ENCODE data around the gene MYADML2.

The MYADML2 gene

GRCh38 chr17:81977211-81977808, 30.3 kb upstream of the MYADML2 start, which contains the start of gene ASPSCR1:
Gene ASPSCR1, plus strand, starts transcription at chr17:81977629. Its CDS starts 18 bp downstream, at chr17:81977647.
- Histone ChIP-seq H3K36me3 (ENCODE audit: control insufficient read depth, insufficient read depth, low read length) (peaks cover 17% of the 10 kb centered on the region), H3K27ac (ENCODE audit: low read depth, low read length, severe bottlenecking) (peak within 1 kb of the TSS; percentile 96), H3K9me3 (ENCODE audit: control insufficient read depth, low read length) (no peaks in the 10 kb centered on the region), H3K4me3 (ENCODE audit: extremely low read depth, insufficient read depth, low read length, poor library complexity, severe bottlenecking) (peak within 1 kb of the TSS; percentile 68), H3K4me1 (ENCODE audit: control insufficient read depth, insufficient read depth, low read length, poor library complexity, severe bottlenecking) (peaks cover 7% of the 10 kb centered on the region)
- whole genome bisulfite sequencing, 2 experiments (ENCODE audit: insufficient coverage in 2 of 2) = 0 to 1% methylated on average over 61 to 70 of the region's 76 CpGs

GRCh38 chr17:81976332-81977210, 29.5 kb upstream of the MYADML2 start:
- WGBS, 2 experiments (ENCODE audit: insufficient coverage in 2 of 2) = 31 to 42% methylated on average over 24 to 27 of the region's 30 CpGs
- Histone ChIP-seq H3K4me1 (ENCODE audit: control insufficient read depth, insufficient read depth, low read length, poor library complexity, severe bottlenecking) (peaks cover 7% of the 10 kb centered on the region), H3K27ac (ENCODE audit: low read depth, low read length, severe bottlenecking) (no peak overlapping the region), H3K4me3 (ENCODE audit: extremely low read depth, insufficient read depth, low read length, poor library complexity, severe bottlenecking) (peak overlapping the region; percentile 68), H3K36me3 (ENCODE audit: control insufficient read depth, insufficient read depth, low read length) (peaks cover 17% of the 10 kb centered on the region), H3K9me3 (ENCODE audit: control insufficient read depth, low read length) (no peaks in the 10 kb centered on the region)

- Histone ChIP-seq H3K4me3 (ENCODE audit: extremely low read depth, insufficient read depth, low read length, poor library complexity, severe bottlenecking) (no peak overlapping the region), H3K36me3 (ENCODE audit: control insufficient read depth, insufficient read depth, low read length) (no peaks in the 10 kb centered on the region), H3K27ac (ENCODE audit: low read depth, low read length, severe bottlenecking) (no peak overlapping the region), H3K9me3 (ENCODE audit: control insufficient read depth, low read length) (no peaks in the 10 kb centered on the region), H3K4me1 (ENCODE audit: control insufficient read depth, insufficient read depth, low read length, poor library complexity, severe bottlenecking) (peaks cover 3% of the 10 kb centered on the region)
Observed at GRCh38 chr17:81973432-81973831, 26.4 kb upstream of the MYADML2 start.

GRCh38 chr17:81968850-81969812, 22.1 kb upstream of the MYADML2 start:
- H3K9me3 ChIP-seq (ENCODE audit: control insufficient read depth, low read length) = no peaks in the 10 kb centered on the region
- no peaks in the 10 kb centered on the region for H3K36me3 ChIP-seq (ENCODE audit: control insufficient read depth, insufficient read depth, low read length)
- H3K27ac ChIP-seq (ENCODE audit: low read depth, low read length, severe bottlenecking) = no peak overlapping the region
- H3K4me3 ChIP-seq (ENCODE audit: extremely low read depth, insufficient read depth, low read length, poor library complexity, severe bottlenecking) = no peak overlapping the region
- peaks cover 16% of the 10 kb centered on the region for H3K4me1 ChIP-seq (ENCODE audit: control insufficient read depth, insufficient read depth, low read length, poor library complexity, severe bottlenecking)
- WGBS, 2 experiments (ENCODE audit: insufficient coverage in 2 of 2) = 93 to 94% methylated on average over 9 to 11 of the region's 12 CpGs

- H3K4me3 ChIP-seq (ENCODE audit: extremely low read depth, insufficient read depth, low read length, poor library complexity, severe bottlenecking) = no peak overlapping the region
- H3K9me3 ChIP-seq (ENCODE audit: control insufficient read depth, low read length) = no peaks in the 10 kb centered on the region
- 84 to 85% methylated on average over 4 to 5 of the region's 7 CpGs for WGBS, 2 experiments (ENCODE audit: insufficient coverage in 2 of 2)
- H3K4me1 ChIP-seq (ENCODE audit: control insufficient read depth, insufficient read depth, low read length, poor library complexity, severe bottlenecking) = peaks cover 16% of the 10 kb centered on the region
- no peak overlapping the region for H3K27ac ChIP-seq (ENCODE audit: low read depth, low read length, severe bottlenecking)
- H3K36me3 ChIP-seq (ENCODE audit: control insufficient read depth, insufficient read depth, low read length) = no peaks in the 10 kb centered on the region
Observed at GRCh38 chr17:81968396-81968745, 21.3 kb upstream of the MYADML2 start.

- no peak overlapping the region for H3K27ac ChIP-seq (ENCODE audit: low read depth, low read length, severe bottlenecking)
- peaks cover 17% of the 10 kb centered on the region for H3K4me1 ChIP-seq (ENCODE audit: control insufficient read depth, insufficient read depth, low read length, poor library complexity, severe bottlenecking)
- H3K9me3 ChIP-seq (ENCODE audit: control insufficient read depth, low read length) = no peaks in the 10 kb centered on the region
- 23 to 31% methylated on average over 29 to 33 of the region's 36 CpGs for WGBS, 2 experiments (ENCODE audit: insufficient coverage in 2 of 2)
- no peaks in the 10 kb centered on the region for H3K36me3 ChIP-seq (ENCODE audit: control insufficient read depth, insufficient read depth, low read length)
- no peak overlapping the region for H3K4me3 ChIP-seq (ENCODE audit: extremely low read depth, insufficient read depth, low read length, poor library complexity, severe bottlenecking)
Observed at GRCh38 chr17:81967533-81968395, 20.7 kb upstream of the MYADML2 start.

GRCh38 chr17:81967244-81967532, 20.2 kb upstream of the MYADML2 start:
- Histone ChIP-seq H3K4me1 (ENCODE audit: control insufficient read depth, insufficient read depth, low read length, poor library complexity, severe bottlenecking) (peaks cover 22% of the 10 kb centered on the region), H3K4me3 (ENCODE audit: extremely low read depth, insufficient read depth, low read length, poor library complexity, severe bottlenecking) (no peak overlapping the region), H3K27ac (ENCODE audit: low read depth, low read length, severe bottlenecking) (no peak overlapping the region), H3K36me3 (ENCODE audit: control insufficient read depth, insufficient read depth, low read length) (no peaks in the 10 kb centered on the region), H3K9me3 (ENCODE audit: control insufficient read depth, low read length) (no peaks in the 10 kb centered on the region)
- WGBS, 2 experiments (ENCODE audit: insufficient coverage in 2 of 2) = 74 to 78% methylated on average over 4 of the region's 5 CpGs

- no peaks in the 10 kb centered on the region for H3K9me3 ChIP-seq (ENCODE audit: control insufficient read depth, low read length)
- no peak overlapping the region for H3K4me3 ChIP-seq (ENCODE audit: extremely low read depth, insufficient read depth, low read length, poor library complexity, severe bottlenecking)
- 65 to 71% methylated on average over 26 to 41 of the region's 41 CpGs for WGBS, 2 experiments (ENCODE audit: insufficient coverage in 2 of 2)
- no peak overlapping the region for H3K27ac ChIP-seq (ENCODE audit: low read depth, low read length, severe bottlenecking)
- peaks cover 25% of the 10 kb centered on the region for H3K4me1 ChIP-seq (ENCODE audit: control insufficient read depth, insufficient read depth, low read length, poor library complexity, severe bottlenecking)
- no peaks in the 10 kb centered on the region for H3K36me3 ChIP-seq (ENCODE audit: control insufficient read depth, insufficient read depth, low read length)
Observed at GRCh38 chr17:81966343-81967243, 19.6 kb upstream of the MYADML2 start.

- Histone ChIP-seq H3K27ac (ENCODE audit: low read depth, low read length, severe bottlenecking) (no peak overlapping the region), H3K9me3 (ENCODE audit: control insufficient read depth, low read length) (no peaks in the 10 kb centered on the region), H3K4me3 (ENCODE audit: extremely low read depth, insufficient read depth, low read length, poor library complexity, severe bottlenecking) (no peak overlapping the region), H3K4me1 (ENCODE audit: control insufficient read depth, insufficient read depth, low read length, poor library complexity, severe bottlenecking) (peaks cover 25% of the 10 kb centered on the region), H3K36me3 (ENCODE audit: control insufficient read depth, insufficient read depth, low read length) (no peaks in the 10 kb centered on the region)
- 77 to 86% methylated on average over 22 of the region's 22 CpGs for WGBS, 2 experiments (ENCODE audit: insufficient coverage in 2 of 2)
Observed at GRCh38 chr17:81964081-81964849, 17.2 kb upstream of the MYADML2 start.

Measured in mesodermal cell (in vitro differentiated cells).